DLD1 (cell line): ENCODE data around the gene RFX1.

Source experiments
- in situ Hi-C: cut with HindIII; loops from 2 replicates; pipeline ENCODE4 v1.10.0; 2017; ENCODE audit warnings: low sequenced_read_pairs

The RFX1 gene

GRCh38 chr19:13962699-13963602 lies 43.2 kb downstream of the RFX1 start:
- in situ Hi-C loops: no loop called here

- in situ Hi-C loops: no loop called here
Measured at GRCh38 chr19:13961826-13962698, 44.1 kb downstream of the RFX1 start.

GRCh38 chr19:13960863-13961784 lies 45.0 kb downstream of the RFX1 start:
- in situ Hi-C loops: no loop called here

GRCh38 chr19:13959962-13960862 lies 45.9 kb downstream of the RFX1 start:
- in situ Hi-C loops: no loop called here

GRCh38 chr19:13959141-13959961 lies 46.8 kb downstream of the RFX1 start:
- in situ Hi-C loops: no loop called here

GRCh38 chr19:13958043-13958442 lies 48.1 kb downstream of the RFX1 start:
- in situ Hi-C loops: no loop called here

- in situ Hi-C loops: no loop called here
Measured at GRCh38 chr19:13957051-13957450, 49.1 kb downstream of the RFX1 start.

GRCh38 chr19:13956365-13956744 lies 49.8 kb downstream of the RFX1 start:
- in situ Hi-C loops: no loop called here

GRCh38 chr19:13955662-13956364 lies 50.3 kb downstream of the RFX1 start:
- in situ Hi-C loops: no loop called here

GRCh38 chr19:13954185-13954584 lies 51.9 kb downstream of the RFX1 start:
- in situ Hi-C loops: no loop called here

- in situ Hi-C loops: no loop called here
Measured at GRCh38 chr19:13952931-13953531, 53.1 kb downstream of the RFX1 start.

GRCh38 chr19:13952154-13952930 lies 53.8 kb downstream of the RFX1 start, which contains the start of gene DCAF15:
DCAF15 (plus strand) TSS chr19:13952509; CDS start chr19:13952513, 4 bp downstream.
- in situ Hi-C loops: no loop called here

GRCh38 chr19:13951799-13952153 lies 54.3 kb downstream of the RFX1 start:
- in situ Hi-C loops: no loop called here

- in situ Hi-C loops: no loop called here
Measured at GRCh38 chr19:13951043-13951442, 55.1 kb downstream of the RFX1 start.

GRCh38 chr19:13946414-13946813 lies 59.7 kb downstream of the RFX1 start:
- in situ Hi-C loops: no loop called here

GRCh38 chr19:13942023-13942684 lies 64.0 kb downstream of the RFX1 start:
- in situ Hi-C loops: no loop called here
